Kidney (tissue), 14 donors: ENCODE measurements around the gene PSMD8. TPM values are rescaled to one million over a fixed set of nuclear protein-coding genes. Genes with fewer than 3 reads are reported as not detected.

ENCODE experiments used
- DNase-seq, 5 donors: peaks; one replicate each; pipeline ENCODE4 v3.0.0-alpha.2; 2013 to 2020
- FAIRE-seq: peaks from 2 replicates; lab custom pipeline; 2012; peaks lifted over from hg19 to GRCh38; lab: Jason Lieb, UNC
- H3K27ac ChIP-seq, 2 donors: one replicate each; pipeline ENCODE4 v1.7.0; 2013; ENCODE audit warnings: low read depth in 2 of 2, low read length in 2 of 2, inconsistent platforms in 1 of 2
- H3K27me3 ChIP-seq: one replicate; pipeline ENCODE4 v1.7.1; 2013; ENCODE audit warnings: low read length, inconsistent platforms; ENCODE audit not compliant: control insufficient read depth, insufficient read depth
- H3K36me3 ChIP-seq, 3 donors: one replicate each; pipeline versions ENCODE4 v1.7.0 to v1.7.1; 2013; ENCODE audit warnings: low read length in 3 of 3, control low read depth in 1 of 3, inconsistent platforms in 1 of 3; ENCODE audit not compliant: insufficient read depth in 3 of 3, control insufficient read depth in 2 of 3
- H3K4me1 ChIP-seq, 3 donors: one replicate each; pipeline versions ENCODE4 v1.7.0 to v1.7.1; 2013; ENCODE audit warnings: low read length in 3 of 3, inconsistent platforms in 1 of 3, low read depth in 1 of 3; ENCODE audit not compliant: control insufficient read depth in 2 of 3, insufficient read depth in 2 of 3
- H3K4me3 ChIP-seq, 3 donors: one replicate each; pipeline versions ENCODE4 v1.7.0 to v1.8.1; 2013; ENCODE audit warnings: low read length in 3 of 3, control low read depth in 1 of 3, inconsistent platforms in 1 of 3
- H3K9ac ChIP-seq, 3 donors: one replicate each; pipeline versions ENCODE4 v1.7.0 to v1.7.1; 2013; ENCODE audit warnings: low read length in 3 of 3, control low read depth in 1 of 3, inconsistent platforms in 1 of 3
- H3K9me3 ChIP-seq, 3 donors: one replicate each; pipeline versions ENCODE4 v1.7.0 to v1.7.1; 2013; ENCODE audit warnings: low read length in 3 of 3, control low read depth in 1 of 3, inconsistent platforms in 1 of 3; ENCODE audit not compliant: control insufficient read depth in 2 of 3, insufficient read depth in 1 of 3
- CTCF ChIP-seq: IDR thresholded peaks from 3 replicates; pipeline ENCODE4 v1.5.1; 2012; ENCODE audit warnings: mild to moderate bottlenecking, moderate library complexity, borderline replicate concordance; ENCODE audit not compliant: insufficient read depth; ENCODE audit errors: extremely low read depth
- intact Hi-C: fragments of 100-400 bp; cut with DNase I; formaldehyde crosslinking; loops from one replicate; pipeline ENCODE4 v1.11.1; 2022
- polyA plus RNA-seq: library from polyadenylated mRNA; stranded (reverse); fragments of 350-450 nt; fragmentation: Illumina TruSeq; extraction: RNeasy Lipid Tissue Mini Kit (QIAGEN cat#74804); gene quantifications from one replicate; pipeline ENCODE4 v1.2.3, GENCODE V29; 2014; ENCODE audit warnings: low read depth, low replicate concordance; ENCODE audit not compliant: insufficient read depth
- total RNA-seq: library from RNA; stranded (reverse); fragmentation: NEBNext Ultra II Directional; extraction: Animal tissue kit (Norgen Biotek cat#: 25700); gene quantifications from one replicate; pipeline ENCODE4 v1.2.1, GENCODE V29; 2021
- donor health status: control.
- donor health status: control.
- donor health status: control.
- donor health status: control.
- donor health status: control.
- donor health status: DM: yes; HTN: yes; CAD: no.
- donor health status: Normal renal cell carcinoma (clear cell type).

PSMD8 gene
- total and polyA plus RNA-seq, 2 donors from 2014 or later = 126 to 217 TPM

GRCh38 chr19:38384209-38385027, 10.0 kb downstream of the PSMD8 start:
- no peak overlapping the region for H3K27ac ChIP-seq
- FAIRE-seq (no peak), DNase-seq (peak in 1 of 5 donors; percentile 51)
- no peak for TF ChIP-seq CTCF
- H3K4me3 ChIP-seq = no peak overlapping the region
- H3K36me3 ChIP-seq = peaks cover 2 to 30% (median 13%) of the 10 kb centered on the region in 3 donors
- no peaks in the 10 kb centered on the region for H3K9me3 ChIP-seq
- H3K27me3 ChIP-seq = peaks cover 2% of the 10 kb centered on the region
- intact Hi-C loops = no loop called here
- no peak overlapping the region for H3K9ac ChIP-seq
- H3K4me1 ChIP-seq = peaks cover 0 to 4% (median 0%) of the 10 kb centered on the region in 3 donors

GRCh38 chr19:38385057-38385803, 10.9 kb downstream of the PSMD8 start:
- intact Hi-C loops = no loop called here
- Histone ChIP-seq H3K9me3 (no peaks in the 10 kb centered on the region), H3K36me3 (peaks cover 2 to 30% (median 13%) of the 10 kb centered on the region in 3 donors), H3K4me3 (no peak overlapping the region), H3K27me3 (peaks cover 2% of the 10 kb centered on the region), H3K4me1 (peaks cover 0 to 4% (median 0%) of the 10 kb centered on the region in 3 donors), H3K9ac (no peak overlapping the region), H3K27ac (no peak overlapping the region)
- peak in 1 of 5 donors; percentile 71 for DNase-seq
- FAIRE-seq = no peak
- no peak for TF ChIP-seq CTCF

DNA sequence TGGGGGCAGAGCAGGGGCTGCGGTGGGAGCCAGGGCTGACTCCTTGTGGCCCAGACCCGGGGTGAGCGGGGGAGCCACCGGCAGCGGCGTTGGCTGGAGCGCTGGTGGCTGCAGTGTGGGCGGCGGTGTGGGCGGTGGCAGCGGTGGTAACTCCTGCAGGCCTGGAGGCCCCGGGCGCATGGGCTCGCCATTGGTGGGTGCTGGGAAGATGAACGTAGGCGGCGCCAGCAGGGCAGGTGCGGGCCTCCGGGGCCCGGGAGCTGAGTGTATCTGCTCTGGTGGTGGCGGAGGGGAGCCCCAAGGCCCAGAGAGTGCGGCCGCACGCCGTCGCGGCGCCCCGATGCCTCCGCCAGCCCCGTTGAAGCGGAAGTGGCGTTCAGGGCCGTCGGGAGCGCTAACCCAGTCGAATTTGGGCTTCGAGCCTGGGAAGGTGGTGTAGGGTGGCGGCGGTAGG, 11.5 kb downstream of the PSMD8 start:
- peaks cover 2 to 27% (median 12%) of the 10 kb centered on the region in 3 donors for H3K36me3 ChIP-seq
- no peak overlapping the region for H3K9ac ChIP-seq
- H3K27ac ChIP-seq = no peak overlapping the region
- H3K27me3 ChIP-seq = peaks cover 2% of the 10 kb centered on the region
- intact Hi-C loops = no loop called here
- peaks cover 0 to 4% (median 0%) of the 10 kb centered on the region in 3 donors for H3K4me1 ChIP-seq
- no peak overlapping the region for H3K4me3 ChIP-seq
- TF ChIP-seq CTCF = no peak
- peak in 4 of 5 donors; percentile 45 to 71 (median 52) for DNase-seq
- H3K9me3 ChIP-seq = no peaks in the 10 kb centered on the region
- no peak for FAIRE-seq
